Prostate gland (tissue), 2 donors: ENCODE data around the gene MARCHF11. TPM values are rescaled to one million over a fixed set of nuclear protein-coding genes. Genes with fewer than 3 reads are reported as not detected.

Experiments used
- DNase-seq: peaks from one replicate; pipeline ENCODE4 v3.0.0-alpha.2; 2019; ENCODE audit warnings: low spot score
- H3K27ac ChIP-seq, 2 donors: fragments of 200-600 bp; sonication (generic); 2 replicates each; pipeline ENCODE4 v1.5.1; 2017 to 2019
- H3K27me3 ChIP-seq: fragments of 200-600 bp; sonication (generic); replicated peaks from 2 replicates; pipeline ENCODE4 v1.5.1; 2019; ENCODE audit not compliant: insufficient read depth
- H3K36me3 ChIP-seq, 2 donors: fragments of 200-600 bp; sonication (generic); 1 replicate in 1 of 2; 2 replicates in 1 of 2; pipeline versions ENCODE4 v1.5.1 to v1.8.1; 2017 to 2019
- H3K4me1 ChIP-seq: fragments of 200-600 bp; sonication (generic); replicated peaks from 2 replicates; pipeline ENCODE4 v1.5.1; 2019
- H3K4me3 ChIP-seq, 2 donors: fragments of 200-600 bp; sonication (generic); 2 replicates each; pipeline ENCODE4 v1.5.1; 2017 to 2019
- H3K9me3 ChIP-seq: fragments of 200-600 bp; sonication (generic); 2 replicates; pipeline ENCODE4 v1.5.1; 2017
- CTCF ChIP-seq, 4 experiments: fragments of 200-600 bp in 2 of 4; fragments of 450-650 bp in 2 of 4; sonication (generic) in 2 of 4; IDR thresholded peaks; 1 replicate in 3 of 4; 2 replicates in 1 of 4; pipeline ENCODE4 v1.5.1; 2016 to 2019; ENCODE audit warnings: antibody characterized with exemption in 4 of 4, mild to moderate bottlenecking in 2 of 4, moderate library complexity in 2 of 4
- POLR2A ChIP-seq: fragments of 450-650 bp; IDR thresholded peaks from one replicate; pipeline ENCODE4 v1.6.1; 2016; ENCODE audit warnings: antibody characterized with exemption, mild to moderate bottlenecking
- POLR2AphosphoS5 ChIP-seq: sonication (generic); formaldehyde crosslinking; IDR thresholded peaks from one replicate; pipeline ENCODE4 v1.6.1; 2017; ENCODE audit warnings: antibody characterized with exemption
- WGBS: methylation state at CpG from one replicate; pipeline ENCODE4 v1.1.5; 2018; 5-methylcytosine and 5-hydroxymethylcytosine counted together
- intact Hi-C: fragments of 100-400 bp; cut with DNase I; formaldehyde crosslinking; loops from one replicate; pipeline ENCODE4 v1.14.2; 2022
- total RNA-seq, 2 donors: library from RNA; depleted of rRNA; stranded (reverse); fragments of >200 nt; gene quantifications; one replicate each; pipeline ENCODE4 v1.1.0, GENCODE V29; 2016

Gene MARCHF11
- total RNA-seq, 2 donors from 2014 or later: 8.9 TPM; not detected in 1

- H3K4me3 ChIP-seq: no peak overlapping the region
- H3K9me3 ChIP-seq: no peaks in the 10 kb centered on the region
- H3K4me1 ChIP-seq: no peaks in the 10 kb centered on the region
- no peaks in the 10 kb centered on the region for H3K27me3 ChIP-seq
- no peak for DNase-seq
- no peak for TF ChIP-seq POLR2A
- no peak for TF ChIP-seq CTCF (IDR thresholded peaks at IDR 0.05)
- no peak for TF ChIP-seq POLR2AphosphoS5
- H3K36me3 ChIP-seq: no peaks in the 10 kb centered on the region
- 76% methylated on average over 2 of the region's 2 CpGs for WGBS
- H3K27ac ChIP-seq: no peak overlapping the region
- intact Hi-C loops: no loop called here
Measured at GRCh38 chr5:16159636-16160035, 20.0 kb downstream of the MARCHF11 start.

- DNase-seq: no peak
- Histone ChIP-seq H3K27me3 (no peaks in the 10 kb centered on the region), H3K4me3 (no peak overlapping the region), H3K27ac (no peak overlapping the region), H3K9me3 (no peaks in the 10 kb centered on the region), H3K4me1 (no peaks in the 10 kb centered on the region), H3K36me3 (no peaks in the 10 kb centered on the region)
- TF ChIP-seq CTCF (IDR thresholded peaks at IDR 0.05) (no peak), POLR2AphosphoS5 (no peak), POLR2A (no peak)
- intact Hi-C loops: no loop called here
- 52% methylated on average over 1 of the region's 1 CpG for WGBS
Measured at GRCh38 chr5:16156152-16156551, 23.4 kb downstream of the MARCHF11 start.

DNA sequence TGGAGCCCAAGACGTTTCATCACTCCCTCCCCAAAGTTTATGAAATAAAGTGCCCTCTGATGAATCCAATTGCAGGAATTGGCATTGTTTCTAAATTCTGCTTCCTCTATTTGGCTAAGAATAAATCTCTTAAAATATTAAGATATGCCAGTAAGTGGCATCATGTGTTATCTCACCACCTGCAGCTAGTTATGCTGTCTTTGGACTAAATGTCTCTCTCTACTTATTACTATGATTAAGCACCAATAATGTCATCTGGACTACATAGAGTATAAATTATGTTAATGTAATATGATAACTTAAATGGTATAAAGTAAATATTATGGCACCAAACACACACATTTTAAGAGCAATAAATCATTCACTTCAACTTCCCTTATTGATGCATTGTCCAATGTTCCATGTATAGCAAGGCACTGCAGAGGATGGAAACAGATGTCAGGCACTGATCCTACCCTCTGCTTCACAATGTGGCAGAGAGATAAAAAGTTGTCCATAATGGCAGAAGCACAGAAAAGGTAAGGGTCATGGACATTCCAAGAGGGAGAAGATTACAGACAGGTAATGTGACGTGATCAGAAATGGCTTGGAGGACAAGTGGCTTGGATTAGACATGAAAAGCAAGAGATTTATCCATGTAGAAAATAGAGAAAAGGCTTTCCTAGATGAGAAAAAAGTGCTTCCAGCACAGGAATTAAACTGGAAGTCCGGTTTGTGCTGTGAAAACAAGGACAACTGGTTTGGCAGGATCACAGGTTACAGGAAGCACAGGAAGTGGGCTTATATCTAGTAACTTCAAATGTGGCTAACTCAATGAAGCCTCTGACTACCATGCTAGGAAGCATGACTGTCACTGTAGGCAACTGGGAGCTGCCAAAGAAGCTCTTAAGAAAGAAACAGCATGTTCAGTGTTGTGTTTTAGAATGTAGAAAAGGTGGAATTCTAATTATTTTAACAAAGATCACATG is 26.7 kb downstream of the MARCHF11 start:
- Histone ChIP-seq H3K4me3 (no peak overlapping the region), H3K27ac (no peak overlapping the region), H3K9me3 (no peaks in the 10 kb centered on the region), H3K27me3 (no peaks in the 10 kb centered on the region), H3K36me3 (no peaks in the 10 kb centered on the region), H3K4me1 (no peaks in the 10 kb centered on the region)
- 29% methylated on average over 3 of the region's 3 CpGs for WGBS
- TF ChIP-seq POLR2A (no peak), CTCF (IDR thresholded peaks at IDR 0.05) (no peak), POLR2AphosphoS5 (no peak)
- no peak for DNase-seq
- intact Hi-C loops: no loop called here

- Histone ChIP-seq H3K27me3 (no peaks in the 10 kb centered on the region), H3K9me3 (no peaks in the 10 kb centered on the region), H3K4me1 (no peaks in the 10 kb centered on the region), H3K4me3 (no peak overlapping the region), H3K36me3 (no peaks in the 10 kb centered on the region), H3K27ac (no peak overlapping the region)
- intact Hi-C loops: no loop called here
- 95% methylated on average over 3 of the region's 3 CpGs for WGBS
- DNase-seq: no peak
- TF ChIP-seq POLR2AphosphoS5 (no peak), POLR2A (no peak), CTCF (IDR thresholded peaks at IDR 0.05) (no peak)
Measured at GRCh38 chr5:16149621-16150020, 30.0 kb downstream of the MARCHF11 start.
